ENCODE results near the gene GPR150.
"Not testable (repeated sequence)": the region's sequence is repeated elsewhere in the genome, so short reads cannot be mapped to it uniquely, and the experiment has no call there.

GPR150 gene

DNA sequence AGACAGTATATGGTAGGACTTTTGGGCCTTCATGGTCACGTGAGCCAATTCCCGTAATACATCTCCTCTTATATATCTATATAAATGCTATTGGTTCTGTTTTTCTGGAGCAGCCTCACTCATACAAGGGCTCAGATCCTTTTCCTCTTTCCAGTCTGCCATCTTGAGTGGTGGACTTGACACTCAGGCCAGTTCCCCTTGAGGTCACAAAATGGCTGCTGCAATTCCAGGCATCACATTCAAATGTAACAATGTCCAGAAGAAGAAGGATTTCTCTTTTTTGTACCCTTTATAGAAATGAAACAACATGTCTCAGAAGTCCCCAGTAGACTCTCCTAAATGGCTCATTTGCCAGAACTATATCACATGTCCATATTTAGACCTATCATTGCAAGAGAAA lies 4.5 kb downstream of the GPR150 start:
- no peak for DNase-seq

DNA sequence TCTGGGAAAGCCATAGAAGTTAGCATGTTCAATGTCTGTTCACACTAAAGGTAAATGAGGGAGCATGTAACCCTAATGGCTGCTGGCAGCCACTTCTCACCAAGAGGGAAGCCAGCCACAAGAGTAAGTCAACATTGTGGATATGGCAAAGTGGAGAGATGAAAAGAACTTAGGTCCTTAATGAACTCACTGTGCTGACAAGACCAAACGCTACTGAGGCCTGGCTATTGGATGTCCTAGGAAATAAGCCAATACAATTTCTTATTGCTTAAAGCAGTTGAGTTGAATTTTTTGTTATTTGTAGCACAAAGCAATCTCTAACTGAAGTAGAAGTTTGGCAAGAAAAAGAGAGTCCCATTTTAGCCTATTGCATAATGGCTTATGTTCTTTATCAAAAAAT lies 6.8 kb downstream of the GPR150 start:
- no peak for DNase-seq

DNA sequence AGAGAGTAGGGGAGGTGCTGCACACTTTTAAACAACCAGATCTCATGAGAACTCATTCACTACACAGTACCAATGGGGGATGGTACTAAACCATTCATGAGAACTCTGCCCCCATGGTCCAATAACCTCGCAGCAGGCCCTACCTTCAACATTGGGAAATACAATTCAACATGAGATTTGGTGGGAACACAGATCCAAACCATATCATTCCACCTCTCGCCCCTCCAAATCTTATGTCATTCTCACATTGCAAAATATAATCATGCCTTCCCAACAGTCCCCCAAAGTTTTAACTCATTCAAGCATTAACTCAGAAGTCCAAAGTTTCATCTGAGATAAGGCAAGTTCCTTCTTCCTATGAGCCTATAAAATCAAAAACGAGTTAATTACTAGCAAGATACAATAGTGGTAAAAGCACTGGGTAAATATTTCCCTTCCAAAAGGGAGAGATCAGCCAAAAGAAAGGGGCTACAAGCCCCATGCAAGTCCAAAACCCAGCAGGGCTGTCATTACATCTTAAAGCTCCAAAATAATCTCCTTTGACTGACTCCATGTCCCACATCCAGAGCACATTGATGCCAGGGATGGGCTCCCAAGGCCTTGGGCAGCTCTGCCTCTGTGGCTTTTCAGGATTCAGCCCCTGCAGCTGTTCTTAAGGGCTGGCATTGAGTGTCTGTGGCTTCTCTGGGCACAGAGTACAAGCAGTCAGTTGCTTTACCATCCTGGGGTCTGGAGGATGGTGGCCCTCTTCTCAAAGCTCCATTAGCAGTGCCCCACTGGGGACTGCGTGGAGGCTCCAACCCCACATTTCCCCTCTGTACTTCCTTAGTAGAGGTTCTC lies 8.3 kb downstream of the GPR150 start:
- no peak for DNase-seq

DNA sequence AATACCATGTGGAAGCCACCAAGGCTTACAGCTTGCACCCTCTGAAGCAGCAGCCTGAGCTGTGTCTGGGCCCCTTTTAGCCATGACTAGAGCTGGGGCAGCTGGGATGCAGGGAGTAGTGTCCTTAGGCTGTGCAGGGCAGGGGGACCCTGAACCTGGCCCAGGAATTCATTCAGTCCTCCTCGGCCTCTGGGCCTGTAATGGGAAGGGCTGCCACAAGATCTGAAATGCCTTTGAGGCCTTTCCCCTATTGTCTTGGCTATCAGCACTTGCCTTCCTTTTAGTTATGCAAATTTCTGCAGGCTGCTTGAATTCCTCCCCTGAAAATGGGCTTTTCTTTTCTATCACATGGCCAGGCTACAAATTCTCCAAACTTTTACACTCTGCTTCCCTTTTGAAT lies 9.0 kb downstream of the GPR150 start:
- no peak for DNase-seq

- no peak for DNase-seq
These were observed 10.6 kb downstream of the GPR150 start for GRCh38 chr5:95630394-95630917.

- no peak for DNase-seq
These were observed 11.5 kb downstream of the GPR150 start for GRCh38 chr5:95631255-95631958.

- peak; percentile 59 for DNase-seq
These were observed 12.2 kb downstream of the GPR150 start for GRCh38 chr5:95631991-95632675.

- not testable (repeated sequence) for DNase-seq
These were observed 13.1 kb downstream of the GPR150 start for GRCh38 chr5:95632942-95633341.

DNA sequence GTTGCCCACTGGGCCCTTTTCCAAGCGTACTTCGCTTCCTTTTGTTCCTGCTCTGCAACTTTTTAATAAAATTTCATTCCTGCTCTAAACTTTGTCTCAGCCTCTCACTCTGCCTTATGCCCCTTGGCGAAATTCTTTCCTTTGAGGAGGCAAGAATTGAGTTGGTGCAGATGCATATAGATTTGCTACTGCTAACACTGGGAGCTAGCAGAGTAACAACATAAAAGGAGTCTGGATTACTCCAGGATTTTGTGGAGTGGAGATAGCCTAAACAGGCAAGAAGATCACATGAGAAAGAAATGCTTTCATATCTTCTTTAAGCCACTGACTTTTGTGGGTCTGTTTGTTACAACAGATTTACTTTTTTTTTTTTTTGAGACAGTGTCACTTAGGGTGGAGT lies 13.8 kb downstream of the GPR150 start:
- DNase-seq = no peak

DNA sequence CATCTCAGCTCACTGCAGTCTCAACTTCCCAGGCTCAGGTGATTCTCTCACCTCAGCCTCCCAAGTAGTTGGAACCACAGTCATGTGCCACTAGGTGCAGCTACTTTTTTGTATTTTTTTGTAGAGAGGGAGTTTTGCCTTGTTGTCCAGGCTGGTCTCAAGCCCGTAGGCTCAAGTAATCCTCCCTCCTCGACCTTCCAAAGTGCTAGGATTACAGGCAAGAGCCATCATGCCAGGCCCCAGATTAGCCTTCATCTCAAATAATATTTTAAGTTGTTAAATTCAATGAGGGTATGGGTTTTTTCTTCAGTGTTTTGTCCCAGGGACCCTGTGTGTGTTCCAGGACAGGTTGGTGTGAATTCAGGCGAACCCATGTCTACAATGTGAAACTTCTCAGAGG lies 14.2 kb downstream of the GPR150 start:
- DNase-seq = no peak

DNA sequence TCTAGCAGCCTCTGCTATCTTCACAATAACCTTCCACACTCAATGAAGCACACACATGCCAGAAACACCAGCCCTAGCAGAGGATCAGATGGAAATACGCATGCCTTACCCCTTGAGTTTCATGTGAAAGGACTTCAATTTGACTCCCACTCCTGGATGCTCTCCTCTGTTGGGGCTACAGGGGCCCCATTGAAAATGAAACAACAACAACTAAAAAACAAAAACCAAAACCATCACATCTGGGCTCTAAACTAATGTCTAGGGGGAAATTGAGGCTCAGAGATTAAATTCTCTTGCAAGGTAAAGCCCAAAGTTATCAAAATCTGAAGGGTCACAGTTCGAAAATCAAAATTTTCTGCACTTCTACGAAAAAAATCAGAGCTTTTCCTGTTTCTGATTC lies 18.7 kb downstream of the GPR150 start:
- no peak for DNase-seq

DNA sequence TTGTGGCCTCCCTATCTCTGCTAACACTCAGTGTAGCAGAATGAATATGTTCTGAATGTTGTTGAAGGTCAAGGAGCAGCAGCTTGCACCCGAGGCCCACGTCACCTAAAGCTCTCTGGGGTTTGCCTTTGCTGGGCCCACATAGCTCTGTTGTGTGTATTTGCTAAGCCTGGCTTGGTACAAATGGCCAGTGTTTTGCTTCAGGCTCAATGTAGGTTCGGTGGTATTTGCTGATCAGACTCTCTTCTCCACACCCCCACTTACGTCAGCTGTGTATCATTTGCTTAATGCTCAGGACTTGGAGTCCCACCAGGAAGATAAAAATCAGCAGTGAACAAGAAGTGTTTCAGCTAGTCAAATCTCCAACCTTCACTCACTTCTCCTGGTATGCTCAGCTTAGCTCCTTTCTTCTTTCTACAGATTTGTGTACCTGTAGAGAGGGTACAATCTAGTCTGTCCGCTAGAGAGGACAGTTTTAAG lies 21.9 kb downstream of the GPR150 start:
- no peak for DNase-seq

- no peak for DNase-seq
These were observed 23.3 kb downstream of the GPR150 start for GRCh38 chr5:95643152-95643551.

GRCh38 chr5:95644351-95645042 lies 24.6 kb downstream of the GPR150 start:
- DNase-seq = peak; percentile 11

GRCh38 chr5:95646226-95646568 lies 26.3 kb downstream of the GPR150 start:
- DNase-seq = not testable (repeated sequence)

DNA sequence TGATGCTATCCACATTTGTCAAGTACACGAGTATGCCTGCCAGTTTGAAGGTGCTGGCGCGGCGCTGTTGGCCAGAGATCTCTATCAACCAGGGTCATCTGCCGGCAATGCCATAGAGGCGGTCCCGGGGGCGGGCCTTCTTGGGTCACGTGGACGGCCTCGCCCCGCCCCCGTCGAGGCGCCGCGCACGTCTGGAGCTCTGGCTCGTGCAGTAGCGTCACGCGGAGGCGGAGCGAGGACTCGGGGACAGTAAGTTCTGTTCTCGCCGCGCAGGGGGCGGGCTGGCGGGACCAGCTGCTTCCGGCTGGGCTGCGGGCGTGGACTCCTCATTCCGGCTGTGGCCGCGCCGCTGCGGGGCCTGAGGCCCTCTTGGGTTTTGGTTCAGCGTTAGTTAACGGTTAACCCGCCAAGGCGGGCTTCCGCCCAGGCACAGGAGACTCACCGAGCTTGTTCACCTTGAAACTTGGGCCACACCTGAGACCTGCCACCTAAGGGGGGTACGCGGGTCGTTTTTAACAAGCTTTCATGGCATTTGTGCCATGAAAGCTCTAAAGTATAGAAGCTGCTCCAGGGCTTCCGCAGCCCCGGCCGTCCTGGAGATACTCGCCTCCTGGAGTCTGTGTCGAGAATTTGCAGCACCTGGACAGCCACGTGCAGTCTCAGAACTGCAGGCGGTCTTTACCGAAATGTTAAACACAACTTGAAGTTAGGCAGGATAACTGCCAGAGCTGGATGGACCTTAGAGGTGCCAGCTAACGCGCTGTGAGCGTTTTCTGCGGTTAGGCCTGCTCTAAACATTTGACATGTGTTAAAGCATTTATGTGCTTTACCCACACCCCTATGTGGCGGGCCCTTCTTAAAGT lies 26.9 kb downstream of the GPR150 start, which contains the start of gene RFESD:
RFESD (plus strand) TSS at position 209 of the 863 bp plus-strand sequence. CDS start 5,495 bp downstream, outside the sequence.
- DNase-seq = peak; percentile 86

GRCh38 chr5:95647886-95648860 lies 28.3 kb downstream of the GPR150 start:
- no peak for DNase-seq

DNA sequence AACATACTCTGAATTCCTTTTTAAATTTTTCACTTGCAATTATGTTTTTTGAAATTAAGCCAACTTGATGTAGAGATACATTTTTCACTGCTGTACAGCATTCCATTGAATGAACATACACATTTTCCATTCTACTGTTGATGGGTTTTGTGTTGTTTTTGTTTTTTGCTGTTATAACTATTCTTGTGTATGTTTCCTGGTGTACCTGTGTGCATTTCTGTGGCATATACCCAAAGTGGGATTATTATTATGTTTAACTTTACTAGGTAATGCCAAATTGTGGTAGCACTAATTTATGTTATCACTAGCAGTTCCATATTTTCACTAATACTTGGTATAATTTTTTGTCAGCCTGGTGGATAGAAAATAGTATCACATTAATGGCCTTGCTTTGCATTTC lies 29.4 kb downstream of the GPR150 start:
- DNase-seq = no peak

DNA sequence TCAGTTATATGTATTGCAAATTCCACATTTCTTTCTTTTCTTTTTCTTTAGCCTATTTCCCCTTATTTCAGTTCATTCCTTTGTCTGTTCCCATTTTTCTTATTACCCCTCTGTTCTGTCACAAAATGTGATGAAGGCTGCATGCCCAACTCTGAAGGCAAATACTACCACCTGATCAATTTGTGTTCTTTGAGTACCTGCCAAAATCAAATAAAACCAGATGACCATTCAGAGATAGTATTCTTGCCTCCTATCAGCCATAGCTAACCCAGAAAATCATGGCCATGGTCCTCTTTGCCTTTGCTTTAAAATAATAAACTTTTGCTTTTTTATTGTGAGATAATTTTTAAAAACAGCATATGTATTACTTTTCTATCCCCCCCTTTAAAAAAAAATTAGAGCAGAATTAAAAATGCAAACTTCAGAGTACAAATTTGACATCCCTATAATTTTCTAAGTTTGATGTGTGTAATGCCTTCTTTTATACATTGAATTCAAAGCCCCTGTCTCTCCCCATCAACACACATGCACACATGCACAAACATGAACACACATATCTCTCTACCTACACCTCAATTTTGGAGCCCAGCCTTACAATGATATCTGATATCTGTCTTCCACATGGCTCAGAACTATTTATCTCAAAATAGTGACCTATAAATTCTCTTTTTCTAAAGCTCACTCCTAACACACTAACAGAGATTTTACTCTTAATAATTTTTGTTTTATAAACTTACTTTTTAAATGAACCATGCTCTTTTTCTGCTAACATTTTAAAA lies 30.1 kb downstream of the GPR150 start:
- DNase-seq = no peak
